HepG2 (cell line): ENCODE data around the gene CTDSP2. TPM values are rescaled to one million over a fixed set of nuclear protein-coding genes. Genes with fewer than 3 reads are reported as not detected.

Experiments used
- ATAC-seq: fragments of 200-7000 bp; cut with Tn5 transposase; 3 replicates; pipeline ENCODE4 v1.9.1; 2020; ENCODE audit warnings: mild to moderate bottlenecking, moderate library complexity
- BruUV-seq: library from RNA; stranded (reverse); fragments of 400-500 nt; replicated peaks from 2 replicates; lab custom pipeline; 2021; lab: Mats Ljungman, UMichigan
- CTCF ChIA-PET: fragments of 300-600 bp; formaldehyde crosslinking; extraction: SDS; loops from one replicate; lab custom pipeline; 2021; ENCODE audit warnings: low total read pairs, inconsistent platforms, low intra/inter-chr PET ratio; lab: Yijun Ruan, JAX
- POLR2A ChIA-PET: fragments of 350-600 bp; sonication (Branson Sonifier 250); formaldehyde crosslinking; loops from one replicate; lab custom pipeline; 2020; ENCODE audit warnings: antibody characterized with exemption, inconsistent platforms; lab: Yijun Ruan, JAX
- DNase-seq: peaks from one replicate; pipeline ENCODE4 v3.0.0-alpha.2; 2015; ENCODE audit warnings: low spot score
- FAIRE-seq: peaks from 3 replicates; lab custom pipeline; 2011; peaks lifted over from hg19 to GRCh38; lab: Jason Lieb, UNC
- H2AFZ ChIP-seq: one replicate; pipeline ENCODE4 v1.6.1; 2011; ENCODE audit warnings: low read length, inconsistent platforms
- H3K27ac ChIP-seq: fragments of 300-600 bp; 3 replicates; pipeline ENCODE4 v1.8.0; 2011; ENCODE audit warnings: mixed run types, mild to moderate bottlenecking, mixed read lengths, low read length, inconsistent platforms; ENCODE audit not compliant: insufficient read depth; ENCODE audit errors: extremely low read length
- H3K27me3 ChIP-seq, 2 experiments: fragments of 200-600 bp in 1 of 2; 2 replicates in 1 of 2; 3 replicates in 1 of 2; pipeline versions ENCODE4 v1.6.0 to v1.8.0; 2011; ENCODE audit warnings: low read length in 2 of 2, mild to moderate bottlenecking in 2 of 2, moderate library complexity in 2 of 2, inconsistent platforms in 1 of 2; ENCODE audit not compliant: insufficient read depth in 2 of 2, control insufficient read depth in 1 of 2
- H3K36me3 ChIP-seq, 2 experiments: fragments of 200-600 bp in 1 of 2; replicated peaks in 1 of 2; 2 replicates in 1 of 2; 3 replicates in 1 of 2; pipeline versions ENCODE4 v1.5.1 to v1.8.0; 2011; ENCODE audit warnings: low read length in 2 of 2, inconsistent platforms in 1 of 2; ENCODE audit not compliant: insufficient read depth in 2 of 2, control insufficient read depth in 1 of 2
- H3K4me1 ChIP-seq: 2 replicates; pipeline ENCODE4 v1.5.1; 2012; ENCODE audit warnings: low read length, inconsistent platforms; ENCODE audit not compliant: insufficient read depth
- H3K4me2 ChIP-seq: 2 replicates; pipeline ENCODE4 v1.6.0; 2011; ENCODE audit warnings: low read depth, low read length, inconsistent platforms
- H3K4me3 ChIP-seq, 3 experiments: fragments of 200-600 bp in 1 of 3; sonication (generic), shearing (Covaris generic) in 1 of 3; replicated peaks in 1 of 3; 2 replicates each; pipeline ENCODE4 v1.5.1; 2011 to 2016; ENCODE audit warnings: low read length in 3 of 3, inconsistent platforms in 2 of 3, low read depth in 2 of 3, mild to moderate bottlenecking in 2 of 3, control low read depth in 1 of 3, mixed read lengths in 1 of 3; ENCODE audit not compliant: insufficient read depth in 1 of 3
- H3K79me2 ChIP-seq: one replicate; pipeline ENCODE4 v1.6.1; 2011; ENCODE audit warnings: low read length, inconsistent platforms; ENCODE audit not compliant: insufficient read depth
- H3K9ac ChIP-seq: 2 replicates; pipeline ENCODE4 v1.6.0; 2011; ENCODE audit warnings: mild to moderate bottlenecking, low read depth, low read length, inconsistent platforms; ENCODE audit not compliant: insufficient read depth
- H3K9me3 ChIP-seq: 2 replicates; pipeline ENCODE4 v1.5.1; 2012; ENCODE audit warnings: mild to moderate bottlenecking, low read length
- H4K20me1 ChIP-seq: 2 replicates; pipeline ENCODE4 v1.6.0; 2011; ENCODE audit warnings: inconsistent platforms, mild to moderate bottlenecking, low read length, moderate library complexity; ENCODE audit not compliant: insufficient read depth
- HMGXB4 ChIP-seq, 2 experiments: sonication (generic) in 1 of 2; formaldehyde crosslinking in 1 of 2; IDR thresholded peaks; 2 replicates each; pipeline versions ENCODE4 v1.4.0 to v1.6.1; 2018 to 2020; ENCODE audit warnings: missing genetic modification reagents in 2 of 2, borderline replicate concordance in 1 of 2, low read depth in 1 of 2, mild to moderate bottlenecking in 1 of 2, missing biosample characterization in 1 of 2
- KLF15 ChIP-seq: sonication (generic); formaldehyde crosslinking; IDR thresholded peaks from 2 replicates; pipeline ENCODE4 v1.8.1; 2023; ENCODE audit warnings: borderline replicate concordance, mild to moderate bottlenecking, inconsistent platforms, missing genetic modification reagents, mixed read lengths
- SETDB1 ChIP-seq: sonication (generic); formaldehyde crosslinking; IDR thresholded peaks from 2 replicates; pipeline ENCODE4 v1.5.1; 2020; ENCODE audit warnings: missing genetic modification reagents, mild to moderate bottlenecking, borderline replicate concordance
- ZNF44 ChIP-seq: sonication (generic); formaldehyde crosslinking; IDR thresholded peaks from 2 replicates; pipeline ENCODE4 v1.5.1; 2020; ENCODE audit warnings: mild to moderate bottlenecking, missing genetic modification reagents
- WGBS: methylation state at CpG from one replicate; pipeline ENCODE4 v1.1.6; 2017; ENCODE audit warnings: low lambda C conversion rate; 5-methylcytosine and 5-hydroxymethylcytosine counted together
- in situ Hi-C: cut with HindIII; loops from 2 replicates; pipeline ENCODE4 v1.10.0; 2017; ENCODE audit warnings: low pct_unique_long_range_greater_than_20kb; ENCODE audit not compliant: extremely low pct_ligation_motif_present
- intact Hi-C: fragments of 100-400 bp; cut with micrococcal nuclease; formaldehyde crosslinking; loops from one replicate; pipeline ENCODE4 v1.10.0; 2022; ENCODE audit not compliant: unreplicated experiment
- polyA plus RNA-seq, 8 experiments: library from polyadenylated mRNA; depleted of rRNA in 3 of 8; stranded (reverse) in 7 of 8; unstranded in 1 of 8; fragments of >200 nt; fragmentation: Illumina TruSeq in 4 of 8; extraction: Trizol in 4 of 8; gene quantifications; 2 replicates each; pipeline versions ENCODE4 v1.2.1 to v1.2.3, GENCODE V29; 2011 to 2016; ENCODE audit warnings: low read depth in 4 of 8, missing spikeins in 1 of 8, mixed read lengths in 1 of 8; ENCODE audit not compliant: insufficient read depth in 1 of 8
- total RNA-seq, 5 experiments: library from RNA; depleted of rRNA; stranded (reverse); fragments of >200 nt; fragmentation: Illumina TruSeq; extraction: Trizol; gene quantifications; 2 replicates each; pipeline ENCODE4 v1.2.3, GENCODE V29; 2016; ENCODE audit warnings: low read depth in 1 of 5
- TF ChIP-seq, protein P1 (sequence below): IDR thresholded peaks from 2 replicates; pipeline ENCODE4 v1.6.1; 2016; ENCODE audit warnings: missing biosample characterization, missing genetic modification reagents, low read depth
- TF ChIP-seq, protein P2 (sequence below): sonication (generic); formaldehyde crosslinking; IDR thresholded peaks from 2 replicates; pipeline ENCODE4 v1.5.0; 2020; ENCODE audit warnings: missing genetic modification reagents

Gene CTDSP2
- total and polyA plus RNA-seq, 2 of the 13 experiments (the other 11 are each of a cell fraction or from before 2014, with no cell fraction given) = 38.1 to 82.5 TPM

DNA sequence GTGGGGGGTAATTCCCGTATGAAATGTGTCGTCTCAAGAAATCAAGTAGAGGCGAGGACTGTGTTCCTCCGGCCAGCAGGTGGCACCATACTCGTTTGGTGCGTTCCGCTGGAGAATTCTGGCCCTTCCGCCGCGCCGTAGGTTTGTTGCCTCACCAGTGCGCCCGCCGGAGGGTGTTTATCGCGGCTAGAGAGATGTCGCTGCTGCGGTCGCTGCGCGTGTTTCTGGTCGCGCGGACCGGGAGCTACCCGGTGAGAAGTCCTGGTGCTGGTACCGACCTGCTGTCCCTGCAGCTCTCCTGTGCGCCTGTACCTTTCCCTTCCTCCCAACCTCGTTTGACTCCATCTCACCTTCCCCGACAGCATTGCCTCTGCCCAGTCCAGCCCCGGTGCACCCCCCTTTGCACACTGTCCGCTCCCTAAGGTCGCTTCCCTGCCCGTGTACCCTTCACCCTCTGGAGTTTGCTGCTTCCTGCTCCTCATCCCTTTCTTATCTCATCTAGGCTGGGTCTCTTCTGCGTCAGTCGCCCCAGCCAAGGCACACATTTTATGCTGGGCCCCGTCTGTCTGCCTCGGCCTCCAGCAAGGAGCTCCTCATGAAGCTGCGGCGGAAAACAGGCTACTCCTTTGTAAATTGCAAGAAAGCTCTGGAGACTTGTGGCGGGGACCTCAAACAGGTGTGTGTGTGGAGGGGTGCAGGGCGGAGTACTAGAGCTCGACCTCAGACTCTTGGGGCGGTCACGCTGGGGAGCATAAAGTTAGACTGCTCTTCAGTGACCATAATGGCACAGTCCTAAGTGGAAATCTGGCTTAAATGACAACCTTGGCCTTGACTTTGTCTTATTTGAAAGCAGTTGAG lies 63.7 kb downstream of the CTDSP2 start, which contains the start of gene TSFM (continued):
- TF ChIP-seq HMGXB4 (CRISPR knock-in tag; IDR thresholded peaks at IDR 0.05; ENCODE audit: borderline replicate concordance in 1 of 2, low read depth in 1 of 2) = peak; percentile 93 to 98

DNA sequence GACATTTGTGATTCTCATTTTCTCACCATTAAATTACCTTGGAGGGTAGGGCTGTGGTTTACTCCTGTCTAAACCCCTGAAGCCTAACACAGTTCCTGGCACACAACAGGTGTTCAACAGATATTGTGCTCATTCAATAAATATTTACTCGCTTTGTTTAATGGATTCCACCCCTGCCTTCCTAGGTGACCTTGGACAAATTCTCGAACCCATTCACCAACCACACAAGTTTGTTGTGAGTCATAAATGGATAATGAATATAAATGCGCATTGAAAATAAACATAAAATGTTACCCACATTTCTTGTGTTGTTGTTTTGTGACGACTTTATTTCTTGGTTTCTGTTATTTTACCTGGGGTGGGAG lies 64.3 kb downstream of the CTDSP2 start:
- H3K36me3 ChIP-seq = peaks cover 7 to 29% of the 10 kb centered on the region in 2 experiments
- no peak overlapping the region for H3K27ac ChIP-seq
- H3K4me1 ChIP-seq = peaks cover 17% of the 10 kb centered on the region
- WGBS = 15% methylated on average over 4 of the region's 4 CpGs
- H2AFZ ChIP-seq = no peak overlapping the region
- H4K20me1 ChIP-seq = no peaks in the 10 kb centered on the region
- ATAC-seq (peak; percentile 37), DNase-seq (no peak), FAIRE-seq (no peak)
- H3K9me3 ChIP-seq = no peaks in the 10 kb centered on the region
- ChIA-PET CTCF (interaction anchor here (1.8 kb wide), 1 partner anchor 123 kb away, joined by 13 read pairs; no protein-coding TSS in a partner anchor), POLR2A (interaction anchor here (1.7 kb wide), 1 partner anchor 10 kb away, joined by 15 read pairs; the partner anchor contains the start of genes EEF1AKMT3 and METTL1)
- H3K4me3 ChIP-seq = peak overlapping the region in 2 of 3 experiments; percentile 95 to 99; a peak in 2 of 6 replicates
- in situ Hi-C loops (no loop called here), intact Hi-C loops (loop anchor here (1.0 kb wide), 1 partner anchor 10 kb away; the partner anchor contains the start of genes EEF1AKMT3 and METTL1)
- 0 out of 2 replicates have a peak overlapping the region, but pooled peaks have one; percentile 87 for H3K9ac ChIP-seq
- H3K79me2 ChIP-seq = peaks cover 16% of the 10 kb centered on the region
- TF ChIP-seq SETDB1 (CRISPR knock-in tag) = no peak
- TF ChIP-seq ZNF44 (CRISPR knock-in tag) = 0 out of 2 replicates have a peak, but pooled peaks have one; percentile 9
- TF ChIP-seq, protein P1, sequence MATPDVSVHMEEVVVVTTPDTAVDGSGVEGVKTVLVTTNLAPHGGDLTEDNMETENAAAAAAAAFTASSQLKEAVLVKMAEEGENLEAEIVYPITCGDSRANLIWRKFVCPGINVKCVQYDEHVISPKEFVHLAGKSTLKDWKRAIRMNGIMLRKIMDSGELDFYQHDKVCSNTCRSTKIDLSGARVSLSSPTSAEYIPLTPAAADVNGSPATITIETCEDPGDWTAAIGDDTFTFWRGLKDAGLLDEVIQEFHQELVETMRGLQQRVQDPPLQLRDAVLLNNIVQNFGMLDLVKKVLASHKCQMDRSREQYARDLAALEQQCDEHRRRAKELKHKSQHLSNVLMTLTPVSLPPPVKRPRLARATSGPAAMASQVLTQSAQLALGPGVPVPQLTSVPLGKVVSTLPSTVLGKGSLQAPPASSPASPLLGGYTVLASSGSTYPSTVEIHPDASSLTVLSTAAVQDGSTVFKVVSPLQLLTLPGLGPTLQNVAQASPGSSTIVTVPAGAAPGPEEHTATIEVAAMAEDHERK (CRISPR knock-in tag) = no peak
- TF ChIP-seq, protein P2, sequence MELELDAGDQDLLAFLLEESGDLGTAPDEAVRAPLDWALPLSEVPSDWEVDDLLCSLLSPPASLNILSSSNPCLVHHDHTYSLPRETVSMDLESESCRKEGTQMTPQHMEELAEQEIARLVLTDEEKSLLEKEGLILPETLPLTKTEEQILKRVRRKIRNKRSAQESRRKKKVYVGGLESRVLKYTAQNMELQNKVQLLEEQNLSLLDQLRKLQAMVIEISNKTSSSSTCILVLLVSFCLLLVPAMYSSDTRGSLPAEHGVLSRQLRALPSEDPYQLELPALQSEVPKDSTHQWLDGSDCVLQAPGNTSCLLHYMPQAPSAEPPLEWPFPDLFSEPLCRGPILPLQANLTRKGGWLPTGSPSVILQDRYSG (CRISPR knock-in tag) = 0 out of 2 replicates have a peak, but pooled peaks have one; percentile 5
- no peak for TF ChIP-seq KLF15 (CRISPR knock-in tag)
- no peaks in the 10 kb centered on the region; a peak in 1 of 5 replicates for H3K27me3 ChIP-seq
- no TSS peak for BruUV-seq
- H3K4me2 ChIP-seq = peak overlapping the region; percentile 78
